SIG-M5 (cell line): Measurements from ENCODE around the gene CLEC4M.
A peak's percentile ranks its signal among the peaks of the same experiment; 100 is the strongest.
"Not testable (repeated sequence)": the region's sequence is repeated elsewhere in the genome, so short reads cannot be mapped to it uniquely, and the experiment has no call there.

ENCODE experiments used
- DNase-seq: peaks from one replicate; lab custom pipeline; 2025; lab: John Stamatoyannopoulos, UW

CLEC4M gene

DNA sequence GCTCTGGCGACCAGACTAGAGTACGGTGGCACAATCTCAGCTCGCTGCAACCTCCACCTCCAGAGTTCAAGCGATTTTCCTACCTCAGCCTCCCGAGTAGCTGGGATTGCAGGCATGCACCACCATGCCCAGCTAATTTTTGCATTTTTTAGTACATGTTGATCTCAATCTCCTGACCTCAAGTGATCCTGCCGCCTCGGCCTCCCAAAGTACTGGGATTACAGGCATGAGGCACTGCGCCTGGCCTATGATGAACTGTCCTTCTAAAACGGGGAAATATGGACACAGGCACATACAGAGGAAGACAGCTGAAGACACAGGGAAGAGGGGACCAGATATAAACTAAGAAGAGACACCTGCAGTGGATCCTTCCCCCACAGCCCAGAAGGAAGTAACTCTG, 12.7 kb downstream of the CLEC4M start:
- DNase-seq, result no peak

GRCh38 chr19:7778081-7778480, 15.0 kb downstream of the CLEC4M start:
- DNase-seq, result peak; percentile 25

DNA sequence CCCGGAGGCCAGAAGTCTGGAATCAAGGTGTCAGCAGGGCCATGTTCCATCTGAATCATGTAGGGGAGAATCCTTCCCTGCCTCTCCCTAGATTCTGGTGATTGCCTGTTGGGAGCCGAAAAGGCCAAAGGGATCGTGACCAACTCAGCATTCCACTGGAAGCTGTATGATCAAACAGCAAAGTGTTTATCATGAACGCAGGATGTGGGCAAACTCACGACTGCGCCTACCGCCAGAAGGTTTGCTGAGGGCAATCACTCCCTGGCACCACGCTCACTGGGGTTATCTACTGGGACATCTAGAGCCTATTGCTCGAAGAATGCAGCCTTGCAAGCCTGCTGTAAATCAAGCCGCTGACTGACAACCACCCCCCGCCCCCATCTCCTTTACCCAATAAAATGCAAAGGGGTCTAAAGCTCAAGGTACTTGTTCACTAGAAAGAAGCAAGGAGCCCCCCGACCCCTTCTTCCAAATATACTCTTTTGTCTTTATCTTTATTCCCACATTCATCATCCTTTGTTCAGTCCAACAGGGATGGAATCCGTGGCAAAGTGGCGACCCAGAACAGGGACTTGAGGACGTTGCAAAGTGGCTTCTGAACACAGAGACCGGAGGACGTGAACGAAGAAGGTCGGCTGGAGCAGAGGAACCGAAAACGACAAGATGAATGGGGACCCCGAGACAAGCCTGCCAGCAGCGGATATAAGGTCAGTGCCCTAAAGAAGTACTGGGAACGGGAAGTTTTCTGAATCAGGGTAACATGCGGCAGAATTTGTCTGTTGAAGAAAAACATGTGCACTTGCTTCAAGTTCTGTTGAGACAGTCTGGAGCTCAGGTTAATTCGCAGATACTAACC, 16.8 kb downstream of the CLEC4M start:
- DNase-seq, result no peak

- no peak for DNase-seq
Measured at GRCh38 chr19:7781157-7781556, 18.1 kb downstream of the CLEC4M start.

DNA sequence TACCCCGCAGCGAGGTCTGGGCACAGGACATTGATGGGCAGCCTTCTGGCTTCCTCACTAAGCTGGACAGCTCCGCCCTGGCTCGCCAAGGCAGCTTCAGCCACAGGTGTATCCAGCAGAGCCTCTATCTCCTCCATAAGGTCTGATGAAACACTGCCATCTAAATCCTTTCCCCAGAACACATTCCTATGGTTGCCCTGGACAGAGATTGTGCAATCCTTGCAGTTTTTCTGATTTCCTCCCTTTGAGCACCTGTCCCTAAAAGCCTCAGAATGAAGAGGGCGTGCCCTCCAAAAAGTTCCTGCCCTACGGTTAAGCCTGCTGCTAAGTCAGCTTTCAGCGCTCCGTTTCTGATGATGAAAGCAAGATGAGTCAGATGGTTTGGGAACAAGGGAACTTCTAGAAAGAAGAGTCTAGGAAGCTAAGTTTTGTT, 21.0 kb downstream of the CLEC4M start:
- no peak for DNase-seq

DNA sequence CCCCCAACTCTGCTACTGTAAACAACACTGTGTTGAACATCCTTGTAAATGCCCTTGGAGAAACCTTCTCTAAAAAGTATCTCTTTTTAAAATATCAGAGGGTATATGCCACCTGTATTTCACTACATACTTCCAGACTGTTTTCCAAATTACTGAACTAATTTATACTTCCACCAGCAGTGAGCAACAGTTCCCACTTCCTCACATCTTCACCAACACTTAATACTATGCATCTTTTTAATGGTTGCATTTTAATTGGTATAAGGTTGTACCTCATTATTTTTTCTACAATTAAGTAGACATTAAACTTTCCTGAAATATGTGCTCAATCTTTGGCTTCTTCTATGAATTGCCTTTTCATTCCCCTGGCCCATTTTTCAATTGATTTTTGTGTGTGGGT, 21.8 kb downstream of the CLEC4M start:
- DNase-seq, result no peak

GRCh38 chr19:7787141-7787540, 24.1 kb downstream of the CLEC4M start:
- no peak for DNase-seq

DNA sequence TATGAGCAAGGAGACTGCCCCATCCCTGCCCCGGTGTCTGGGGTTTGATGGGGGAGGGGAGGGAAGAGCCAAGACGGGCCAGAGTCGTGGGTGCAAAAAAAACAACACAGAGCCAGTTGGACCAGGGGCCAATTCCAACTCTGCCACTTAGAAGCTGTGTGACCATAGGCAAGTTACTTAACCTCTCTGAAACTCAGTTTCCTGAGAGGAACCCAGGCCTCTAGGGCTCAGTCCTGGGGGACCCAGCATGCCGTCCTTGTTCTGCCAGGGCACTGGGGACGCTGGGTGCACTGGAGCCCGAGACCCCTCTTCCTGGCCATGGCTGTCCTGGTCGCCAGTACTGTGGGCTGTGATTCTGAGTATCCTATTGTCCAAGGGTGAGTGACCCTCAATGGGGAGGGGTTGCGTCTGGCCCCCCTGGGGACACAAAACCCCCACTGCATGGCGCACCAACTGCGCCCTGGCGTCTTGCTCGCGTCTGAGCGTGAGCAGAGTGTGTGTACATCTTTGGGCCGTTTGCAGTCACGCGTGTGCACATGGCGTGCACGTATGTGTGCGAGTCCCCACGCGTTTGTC, 24.6 kb downstream of the CLEC4M start:
- no peak for DNase-seq

- no peak for DNase-seq
Measured at GRCh38 chr19:7788178-7788932, 25.3 kb downstream of the CLEC4M start.

GRCh38 chr19:7788933-7789323, 25.9 kb downstream of the CLEC4M start:
- no peak for DNase-seq

DNA sequence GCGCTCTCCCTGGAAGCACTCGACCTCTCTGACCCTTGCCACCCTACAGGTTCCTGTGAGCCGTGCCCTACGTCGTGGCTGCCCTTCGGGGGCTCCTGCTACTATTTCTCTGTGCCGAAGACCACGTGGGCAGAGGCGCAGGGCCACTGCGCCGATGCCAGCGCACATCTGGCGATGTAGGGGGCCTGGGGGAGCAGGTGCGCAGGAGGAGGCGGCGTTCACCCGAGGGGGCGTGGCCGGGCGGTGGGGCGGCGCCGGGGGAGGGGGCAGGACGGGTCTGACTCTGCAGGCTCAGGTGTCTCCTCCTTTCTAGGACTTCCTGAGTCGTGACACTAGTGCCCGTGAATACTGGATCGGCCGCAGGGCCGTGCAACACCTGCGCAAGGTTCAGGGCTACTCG, 26.4 kb downstream of the CLEC4M start:
- DNase-seq, result no peak

GRCh38 chr19:7790416-7790815, 27.4 kb downstream of the CLEC4M start:
- no peak for DNase-seq

DNA sequence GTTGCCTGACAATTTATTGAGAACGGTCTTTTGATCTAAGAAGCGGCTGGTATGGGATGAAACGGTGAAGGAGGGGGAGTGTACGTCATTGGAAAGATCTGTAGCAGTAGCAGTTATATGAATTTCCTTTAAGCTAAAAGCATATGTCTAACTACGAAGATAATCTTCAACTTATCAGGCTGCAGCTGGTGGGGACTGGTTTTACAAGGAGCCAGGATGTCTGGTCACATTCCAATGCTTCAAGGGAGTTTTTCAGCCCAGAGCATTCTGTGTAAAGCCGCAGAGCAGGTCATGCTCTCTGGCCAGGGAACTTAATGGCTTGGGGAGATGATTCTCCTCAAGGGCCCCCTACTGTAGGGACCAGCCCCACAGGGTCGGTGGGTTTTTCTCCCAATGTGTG, 29.2 kb downstream of the CLEC4M start:
- DNase-seq, result no peak

DNA sequence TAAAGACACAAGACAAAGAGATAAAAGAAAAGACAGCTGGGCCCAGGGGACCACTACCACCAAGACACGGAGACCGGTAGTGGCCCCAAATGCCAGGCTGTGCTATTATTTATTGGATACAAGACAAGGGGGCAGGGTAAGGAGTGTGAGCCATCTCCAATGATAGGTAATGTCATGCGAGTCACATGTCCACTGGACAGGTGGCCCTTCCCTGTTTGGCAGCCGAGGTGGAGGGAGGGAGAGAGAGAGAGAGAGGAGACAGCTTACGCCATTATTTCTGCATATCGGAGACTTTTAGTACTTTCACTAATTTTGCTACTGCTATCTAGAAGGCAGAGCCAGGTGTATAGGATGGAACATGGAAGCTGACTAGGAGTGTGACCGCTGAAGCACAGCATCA, 29.7 kb downstream of the CLEC4M start:
- DNase-seq, result not testable (repeated sequence)

DNA sequence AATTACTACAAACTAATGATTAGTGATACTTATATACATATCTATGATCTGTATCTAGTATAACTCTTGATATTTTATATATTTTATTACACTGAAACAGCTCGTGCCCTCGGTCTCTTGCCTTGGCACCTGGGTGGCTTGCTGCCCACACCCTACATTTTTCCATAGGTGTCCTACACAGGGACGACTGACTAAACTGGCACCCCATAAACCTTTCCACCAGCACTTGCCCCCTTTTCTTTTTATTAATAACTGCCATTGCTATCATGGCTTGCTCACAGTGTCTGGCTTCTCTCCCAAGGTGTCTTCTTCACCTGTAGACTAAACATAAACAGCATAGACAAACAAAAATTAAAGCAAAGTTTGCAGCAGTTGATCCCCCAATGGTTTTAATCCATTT, 30.4 kb downstream of the CLEC4M start:
- no peak for DNase-seq

GRCh38 chr19:7795555-7796161, 32.6 kb downstream of the CLEC4M start:
- no peak for DNase-seq

DNA sequence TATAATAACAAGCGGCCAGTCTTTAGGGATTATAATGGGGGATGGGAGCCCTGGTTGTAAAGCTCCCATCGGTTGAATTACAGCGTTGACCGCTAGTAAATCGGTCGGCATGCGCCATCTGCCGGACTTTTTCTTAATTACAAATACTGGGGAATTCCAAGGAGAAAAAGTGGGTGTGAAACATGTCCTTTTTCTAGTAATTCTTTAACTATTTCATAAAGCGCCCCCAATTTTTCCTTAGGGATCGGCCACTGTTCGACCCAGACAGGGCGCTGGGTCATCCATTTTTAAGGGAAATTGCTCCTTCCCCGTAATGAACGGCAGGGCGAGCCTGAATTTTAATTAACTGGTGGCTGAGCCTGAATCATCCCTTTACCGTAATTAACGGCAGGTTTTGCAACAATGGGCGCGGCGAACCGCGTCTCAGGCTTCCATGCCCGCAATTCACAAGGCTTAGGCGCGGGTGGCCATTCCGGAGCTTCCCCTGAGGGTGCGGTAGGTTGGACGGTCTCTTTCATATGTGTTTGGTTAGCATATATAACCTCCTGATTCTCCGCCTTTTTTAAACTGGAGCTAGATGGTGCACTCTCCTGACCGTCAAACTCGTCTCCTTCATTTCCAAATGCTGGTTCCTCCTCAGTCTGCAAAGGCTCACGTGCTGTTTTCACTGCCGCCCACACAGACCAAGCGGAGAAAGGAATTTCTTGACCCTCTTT, 36.8 kb downstream of the CLEC4M start:
- DNase-seq, result no peak

GRCh38 chr19:7801020-7801570, 38.1 kb downstream of the CLEC4M start:
- no peak for DNase-seq

- DNase-seq, result no peak
Measured at GRCh38 chr19:7806234-7806633, 43.2 kb downstream of the CLEC4M start.

DNA sequence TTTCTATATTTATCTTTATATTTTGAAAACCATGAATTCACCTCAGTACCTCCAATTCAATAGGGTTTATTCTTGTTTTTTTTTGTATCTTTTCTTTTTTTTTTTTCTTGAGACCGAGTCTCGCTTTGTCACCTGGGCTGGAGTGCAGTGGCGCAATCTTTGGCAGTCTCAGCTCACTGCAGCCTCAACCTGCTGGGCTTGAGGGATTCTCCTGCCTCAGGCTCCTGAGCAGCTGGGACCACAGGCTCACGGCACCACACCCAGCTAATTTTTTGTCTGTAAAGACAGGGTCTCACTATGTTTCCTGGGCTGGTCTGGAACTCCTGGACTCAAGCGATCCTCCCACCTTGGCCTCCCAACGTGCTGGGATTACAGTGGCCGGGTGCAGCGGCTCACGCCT, 43.8 kb downstream of the CLEC4M start:
- no peak for DNase-seq

- DNase-seq, result no peak
Measured at GRCh38 chr19:7808108-7808507, 45.1 kb downstream of the CLEC4M start.

DNA sequence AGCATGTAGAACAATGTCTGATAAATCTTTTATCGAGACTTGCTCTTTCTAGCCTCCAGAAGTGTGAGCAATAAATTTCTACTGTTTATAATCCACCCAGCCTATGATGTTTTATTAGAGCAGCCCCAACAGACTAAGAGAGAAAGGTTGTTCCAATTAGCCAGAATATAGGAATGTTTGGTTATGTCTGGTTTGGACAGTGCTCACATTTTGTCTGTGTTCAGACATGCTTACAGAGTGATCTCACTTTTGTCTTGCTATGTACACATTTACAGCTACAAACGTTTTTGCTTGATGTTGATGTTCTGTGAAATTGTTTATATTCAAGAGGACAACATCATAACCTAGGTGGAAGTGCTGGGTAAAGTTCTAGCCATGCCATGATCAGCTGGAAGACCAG, 48.9 kb downstream of the CLEC4M start:
- DNase-seq, result no peak
